Chondrocyte (in vitro differentiated cells): ENCODE data around the gene IGF2BP3. TPM values are rescaled to one million over a fixed set of nuclear protein-coding genes. Genes with fewer than 3 reads are reported as not detected.

Experiments
- DNase-seq: peaks from one replicate; pipeline ENCODE4 v3.0.0; 2021; ENCODE audit warnings: mixed read lengths, low spot score
- H3K27ac Mint-ChIP-seq: one replicate; pipeline ENCODE4 v1.8.0; 2021; ENCODE audit warnings: mild to moderate bottlenecking, moderate library complexity, mixed read lengths; ENCODE audit not compliant: unreplicated experiment
- H3K27me3 Mint-ChIP-seq: 2 replicates; pipeline ENCODE4 v1.8.0; 2021; ENCODE audit warnings: low read depth, mixed read lengths
- H3K36me3 Mint-ChIP-seq: 2 replicates; pipeline ENCODE4 v1.8.0; 2021; ENCODE audit warnings: low read depth, mixed read lengths
- H3K4me1 Mint-ChIP-seq: 2 replicates; pipeline ENCODE4 v1.8.0; 2021; ENCODE audit warnings: low read depth, mild to moderate bottlenecking, mixed read lengths
- H3K4me3 Mint-ChIP-seq: one replicate; pipeline ENCODE4 v1.8.0; 2021; ENCODE audit warnings: mild to moderate bottlenecking, moderate library complexity, mixed read lengths; ENCODE audit not compliant: unreplicated experiment
- H3K9me3 Mint-ChIP-seq: 2 replicates; pipeline ENCODE4 v1.8.0; 2021; ENCODE audit warnings: low read depth, mixed read lengths
- CTCF ChIP-seq: fragments of 200-600 bp; sonication (generic); IDR thresholded peaks from 2 replicates; pipeline ENCODE4 v1.5.0; 2021; ENCODE audit warnings: antibody characterized with exemption, mild to moderate bottlenecking, moderate library complexity
- total RNA-seq: library from RNA; stranded (reverse); gene quantifications from 3 replicates; pipeline ENCODE4 v1.2.1, GENCODE V29; 2021

Gene IGF2BP3
- total RNA-seq, 1 donor from 2014 or later = 53.0 TPM

GRCh38 chr7:23450518-23450917 lies 19.8 kb downstream of the IGF2BP3 start:
- no peak overlapping the region for H3K4me3 Mint-ChIP-seq
- peaks cover 4% of the 10 kb centered on the region for H3K36me3 Mint-ChIP-seq
- H3K4me1 Mint-ChIP-seq = peaks cover 33% of the 10 kb centered on the region
- TF ChIP-seq CTCF = no peak
- H3K27ac Mint-ChIP-seq = no peak overlapping the region
- no peaks in the 10 kb centered on the region for H3K9me3 Mint-ChIP-seq
- no peak for DNase-seq
- H3K27me3 Mint-ChIP-seq = no peaks in the 10 kb centered on the region

DNA sequence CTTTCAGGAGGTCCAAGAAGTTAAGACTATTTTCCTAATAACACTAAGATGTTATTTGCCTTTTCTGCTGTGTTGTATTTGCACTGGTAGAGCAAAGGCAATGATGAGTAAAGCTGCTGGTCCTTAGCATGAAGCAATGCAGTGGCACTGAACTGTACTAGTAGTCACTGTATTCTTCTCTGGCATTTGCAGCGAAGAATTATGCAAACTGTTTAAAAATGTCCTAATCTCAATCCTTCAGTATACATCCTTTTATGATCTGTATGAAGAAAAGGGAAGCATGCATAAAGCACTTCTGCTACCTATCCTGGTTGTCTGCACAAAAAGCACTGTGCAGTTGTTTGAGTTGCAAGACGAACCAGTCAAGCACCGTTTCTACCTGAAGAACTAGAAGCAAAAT lies 20.4 kb downstream of the IGF2BP3 start:
- Mint-ChIP-seq H3K9me3 (no peaks in the 10 kb centered on the region), H3K4me3 (no peak overlapping the region), H3K27me3 (no peaks in the 10 kb centered on the region), H3K4me1 (peaks cover 30% of the 10 kb centered on the region), H3K27ac (no peak overlapping the region), H3K36me3 (no peaks in the 10 kb centered on the region)
- no peak for DNase-seq
- no peak for TF ChIP-seq CTCF

GRCh38 chr7:23445326-23445725 lies 25.0 kb downstream of the IGF2BP3 start:
- Mint-ChIP-seq H3K27me3 (no peaks in the 10 kb centered on the region), H3K4me1 (peaks cover 15% of the 10 kb centered on the region), H3K9me3 (no peaks in the 10 kb centered on the region), H3K4me3 (no peak overlapping the region), H3K36me3 (no peaks in the 10 kb centered on the region), H3K27ac (no peak overlapping the region)
- DNase-seq = no peak
- TF ChIP-seq CTCF = no peak

- TF ChIP-seq CTCF = no peak
- Mint-ChIP-seq H3K36me3 (peaks cover 2% of the 10 kb centered on the region), H3K27me3 (no peaks in the 10 kb centered on the region), H3K4me1 (peaks cover 15% of the 10 kb centered on the region), H3K9me3 (no peaks in the 10 kb centered on the region), H3K27ac (no peak overlapping the region), H3K4me3 (no peak overlapping the region)
- DNase-seq = no peak
Observed at GRCh38 chr7:23443974-23444373, 26.3 kb downstream of the IGF2BP3 start.

DNA sequence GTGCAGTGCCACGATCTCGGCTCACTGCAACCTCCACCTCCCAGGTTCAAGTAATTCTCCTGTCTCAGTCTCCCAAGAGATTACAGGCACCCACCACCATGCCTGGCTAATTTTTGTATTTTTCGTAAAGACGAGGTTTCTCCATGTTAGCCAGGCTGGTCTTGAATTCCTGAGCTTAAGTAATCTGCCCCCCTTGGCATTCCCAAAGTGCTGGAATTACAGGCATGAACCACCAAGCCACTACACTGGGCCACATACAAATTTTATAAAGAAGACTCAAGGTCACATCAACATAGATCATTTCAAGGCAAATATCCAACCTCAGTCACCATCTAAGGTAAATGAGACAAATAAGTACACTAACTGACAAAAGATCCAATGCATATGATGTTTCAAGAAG lies 32.1 kb downstream of the IGF2BP3 start:
- Mint-ChIP-seq H3K36me3 (peaks cover 2% of the 10 kb centered on the region), H3K4me1 (peaks cover 31% of the 10 kb centered on the region), H3K27me3 (no peaks in the 10 kb centered on the region), H3K4me3 (no peak overlapping the region), H3K9me3 (no peaks in the 10 kb centered on the region), H3K27ac (no peak overlapping the region)
- no peak for DNase-seq
- no peak for TF ChIP-seq CTCF
